A673 (cell line): ENCODE results near the gene TPH2. TPM values are rescaled to one million over a fixed set of nuclear protein-coding genes. Genes with fewer than 3 reads are reported as not detected.

Experiments used
- BruUV-seq: library from RNA; stranded (reverse); fragments of 400-500 nt; replicated peaks from 2 replicates; lab custom pipeline; 2021; lab: Mats Ljungman, UMichigan
- CTCF ChIA-PET: fragments of 300-600 bp; sonication (Branson Sonifier 250); formaldehyde crosslinking; loops from one replicate; lab custom pipeline; 2022; ENCODE audit warnings: antibody characterized with exemption; lab: Charles Lee
- POLR2A ChIA-PET: fragments of 300-600 bp; sonication (Branson Sonifier 250); formaldehyde crosslinking; loops from one replicate; lab custom pipeline; 2022; ENCODE audit warnings: antibody characterized with exemption; ENCODE audit not compliant: low non-redundant PET; lab: Charles Lee
- DNase-seq: peaks from one replicate; pipeline ENCODE4 v3.0.0-alpha.2; 2015; ENCODE audit warnings: low spot score
- H3K27ac ChIP-seq: fragments of 200-600 bp; sonication (generic); 2 replicates; pipeline ENCODE4 v1.5.1; 2016; ENCODE audit warnings: mixed run types, low read depth, mild to moderate bottlenecking, mixed read lengths, antibody characterized with exemption, low read length; ENCODE audit not compliant: poor library complexity, severe bottlenecking
- H3K27me3 ChIP-seq: fragments of 200-600 bp; sonication (generic); replicated peaks from 2 replicates; pipeline ENCODE4 v1.6.1; 2017; ENCODE audit warnings: mixed run types, low read depth, mild to moderate bottlenecking, mixed read lengths, antibody characterized with exemption, low read length; ENCODE audit not compliant: insufficient read depth, poor library complexity
- H3K36me3 ChIP-seq: fragments of 200-600 bp; sonication (generic); 2 replicates; pipeline ENCODE4 v1.6.1; 2016; ENCODE audit warnings: mixed run types, mild to moderate bottlenecking, mixed read lengths, antibody characterized with exemption, low read length; ENCODE audit not compliant: insufficient read depth, poor library complexity, severe bottlenecking
- H3K4me1 ChIP-seq: fragments of 200-600 bp; sonication (generic); 2 replicates; pipeline ENCODE4 v1.6.1; 2017; ENCODE audit warnings: mixed run types, mild to moderate bottlenecking, mixed read lengths, antibody characterized with exemption, low read length; ENCODE audit not compliant: insufficient read depth, poor library complexity, severe bottlenecking
- H3K4me3 ChIP-seq: fragments of 200-600 bp; sonication (generic); 2 replicates; pipeline ENCODE4 v1.5.1; 2016; ENCODE audit warnings: low read depth, mixed run types, mild to moderate bottlenecking, mixed read lengths, low read length; ENCODE audit not compliant: poor library complexity, severe bottlenecking
- H3K9me3 ChIP-seq: fragments of 200-600 bp; sonication (generic); 2 replicates; pipeline ENCODE4 v1.6.1; 2016; ENCODE audit warnings: mixed run types, low read depth, mild to moderate bottlenecking, mixed read lengths, antibody characterized with exemption, low read length; ENCODE audit not compliant: poor library complexity, severe bottlenecking
- EZH2 ChIP-seq: fragments of 200-600 bp; sonication (generic); IDR thresholded peaks from 2 replicates; pipeline ENCODE4 v1.6.1; 2017; ENCODE audit warnings: borderline replicate concordance, low read depth, mild to moderate bottlenecking, mixed read lengths, antibody characterized with exemption, low read length; ENCODE audit not compliant: poor library complexity, severe bottlenecking
- intact Hi-C: fragments of 100-400 bp; cut with micrococcal nuclease; formaldehyde crosslinking; loops from one replicate; pipeline ENCODE4 v1.10.0; 2022; ENCODE audit not compliant: unreplicated experiment
- total RNA-seq: library from RNA; stranded (reverse); gene quantifications from 2 replicates; pipeline ENCODE4 v1.2.3, GENCODE V29; 2021
- TF ChIP-seq, protein P1 (sequence below): fragments of 300-800, 200-600 bp; sonication (generic); conservative IDR thresholded peaks from 2 replicates; pipeline ENCODE4 v1.5.1; 2017; ENCODE audit warnings: low read depth, mild to moderate bottlenecking, antibody characterized with exemption, low read length, moderate library complexity, mixed read lengths

Gene TPH2
- total RNA-seq, 1 experiment from 2014 or later = 0.82 TPM

DNA sequence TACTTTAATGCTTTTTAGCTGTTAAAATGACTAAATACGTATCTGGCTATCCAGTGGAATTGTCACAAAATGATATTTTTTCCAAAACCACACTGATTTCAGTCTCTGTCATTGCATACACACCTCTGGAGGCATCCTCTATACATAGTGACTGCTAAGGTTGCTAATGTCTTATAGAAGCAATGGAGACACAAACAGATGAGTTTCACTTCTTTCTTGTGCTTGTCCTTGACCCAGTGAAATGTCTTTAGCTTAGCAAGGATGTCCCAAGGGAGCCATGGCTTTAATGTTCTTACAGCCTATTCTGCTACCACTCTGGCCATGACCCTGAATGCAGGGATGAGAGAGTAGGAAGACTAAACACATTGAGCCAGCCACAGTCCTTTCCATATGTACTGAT is 90.3 kb downstream of the TPH2 start:
- TF ChIP-seq, protein P1, sequence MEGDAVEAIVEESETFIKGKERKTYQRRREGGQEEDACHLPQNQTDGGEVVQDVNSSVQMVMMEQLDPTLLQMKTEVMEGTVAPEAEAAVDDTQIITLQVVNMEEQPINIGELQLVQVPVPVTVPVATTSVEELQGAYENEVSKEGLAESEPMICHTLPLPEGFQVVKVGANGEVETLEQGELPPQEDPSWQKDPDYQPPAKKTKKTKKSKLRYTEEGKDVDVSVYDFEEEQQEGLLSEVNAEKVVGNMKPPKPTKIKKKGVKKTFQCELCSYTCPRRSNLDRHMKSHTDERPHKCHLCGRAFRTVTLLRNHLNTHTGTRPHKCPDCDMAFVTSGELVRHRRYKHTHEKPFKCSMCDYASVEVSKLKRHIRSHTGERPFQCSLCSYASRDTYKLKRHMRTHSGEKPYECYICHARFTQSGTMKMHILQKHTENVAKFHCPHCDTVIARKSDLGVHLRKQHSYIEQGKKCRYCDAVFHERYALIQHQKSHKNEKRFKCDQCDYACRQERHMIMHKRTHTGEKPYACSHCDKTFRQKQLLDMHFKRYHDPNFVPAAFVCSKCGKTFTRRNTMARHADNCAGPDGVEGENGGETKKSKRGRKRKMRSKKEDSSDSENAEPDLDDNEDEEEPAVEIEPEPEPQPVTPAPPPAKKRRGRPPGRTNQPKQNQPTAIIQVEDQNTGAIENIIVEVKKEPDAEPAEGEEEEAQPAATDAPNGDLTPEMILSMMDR = no peak
- TF ChIP-seq EZH2 = no peak
- H3K4me3 ChIP-seq = no peak overlapping the region
- intact Hi-C loops = no loop called here
- no peaks in the 10 kb centered on the region for H3K36me3 ChIP-seq
- H3K27me3 ChIP-seq = no peaks in the 10 kb centered on the region
- CTCF ChIA-PET = no interaction called here
- BruUV-seq = no TSS peak
- POLR2A ChIA-PET = no interaction called here
- H3K27ac ChIP-seq = no peak overlapping the region
- peaks cover 17% of the 10 kb centered on the region for H3K4me1 ChIP-seq
- no peaks in the 10 kb centered on the region for H3K9me3 ChIP-seq
- no peak for DNase-seq

DNA sequence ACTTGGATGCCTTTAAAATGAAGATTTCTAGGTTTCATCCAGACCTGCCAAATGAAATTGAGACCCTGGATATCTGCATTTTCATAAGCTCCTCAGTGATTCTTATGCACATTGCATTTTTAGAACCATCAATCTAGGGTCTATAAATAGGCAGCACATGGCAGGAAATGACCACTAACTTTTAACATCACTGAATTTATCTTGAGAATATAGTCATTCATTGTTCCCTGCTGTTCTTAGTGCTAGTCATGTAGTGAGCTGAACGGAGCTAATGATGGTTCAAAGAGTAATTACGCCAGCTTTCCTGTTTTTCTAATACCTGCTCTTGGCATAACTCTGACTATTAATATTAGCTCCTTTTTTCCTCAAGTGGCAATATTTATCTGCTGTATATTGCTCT is 91.6 kb downstream of the TPH2 start:
- TF ChIP-seq, protein P1 = no peak
- TF ChIP-seq EZH2 = no peak
- Histone ChIP-seq H3K9me3 (no peaks in the 10 kb centered on the region), H3K36me3 (no peaks in the 10 kb centered on the region), H3K27ac (no peak overlapping the region), H3K4me1 (peaks cover 21% of the 10 kb centered on the region), H3K27me3 (no peaks in the 10 kb centered on the region), H3K4me3 (no peak overlapping the region)
- peak; percentile 66 for DNase-seq
- no TSS peak for BruUV-seq
- intact Hi-C loops = no loop called here
- ChIA-PET POLR2A (interaction anchor here (0.6 kb wide), 2 partner anchors 34 to 460 kb away, joined by 3 to 9 read pairs; no protein-coding TSS in a partner anchor), CTCF (no interaction called here)

DNA sequence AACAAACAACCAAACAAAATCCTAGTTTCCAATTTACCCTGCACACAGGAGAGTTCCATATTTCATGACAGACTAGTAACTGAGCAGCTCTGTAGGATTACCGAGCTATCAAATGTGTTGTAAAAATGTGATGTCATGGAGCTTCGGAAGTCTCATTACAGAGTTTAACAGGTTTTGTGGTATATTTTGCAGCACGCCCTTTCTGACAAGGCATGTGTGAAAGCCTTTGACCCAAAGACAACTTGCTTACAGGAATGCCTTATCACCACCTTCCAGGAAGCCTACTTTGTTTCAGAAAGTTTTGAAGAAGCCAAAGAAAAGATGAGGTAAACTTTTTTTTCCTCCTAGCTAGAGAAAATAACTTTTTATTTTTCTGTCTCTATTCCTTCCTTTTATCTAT is 92.4 kb downstream of the TPH2 start:
- H3K9me3 ChIP-seq = no peaks in the 10 kb centered on the region
- intact Hi-C loops = no loop called here
- H3K27me3 ChIP-seq = no peaks in the 10 kb centered on the region
- BruUV-seq = no TSS peak
- no peak overlapping the region for H3K4me3 ChIP-seq
- H3K36me3 ChIP-seq = no peaks in the 10 kb centered on the region
- ChIA-PET CTCF (no interaction called here), POLR2A (no interaction called here)
- H3K27ac ChIP-seq = no peak overlapping the region
- no peak for DNase-seq
- TF ChIP-seq, protein P1 = no peak
- no peak for TF ChIP-seq EZH2
- H3K4me1 ChIP-seq = peaks cover 21% of the 10 kb centered on the region
